Measurements from ENCODE around the gene GRIP2.

The GRIP2 gene

GRCh38 chr3:14561051-14561960 lies 21.2 kb upstream of the GRIP2 start:
- no peak for DNase-seq (ENCODE audit: low read depth in 2 of 2)

DNA sequence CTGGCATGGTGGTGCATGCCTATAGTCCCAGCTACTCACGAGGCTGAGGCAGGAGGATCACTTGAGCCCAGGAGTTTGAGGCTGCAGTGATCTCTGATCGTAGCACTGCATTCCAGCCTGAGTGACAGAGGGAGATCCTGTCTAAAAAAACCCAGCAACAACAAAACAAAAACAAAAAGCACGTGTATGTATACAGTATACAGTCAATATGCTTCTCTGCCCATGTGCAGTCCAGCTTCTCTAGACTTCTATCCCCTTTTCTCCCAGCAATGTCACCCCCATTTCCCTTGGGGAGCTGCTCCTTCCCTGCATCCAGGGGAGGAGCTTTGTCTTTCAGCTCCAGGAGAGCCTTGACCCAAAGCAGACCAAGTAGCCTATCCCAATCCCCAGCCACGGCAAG lies 20.0 kb upstream of the GRIP2 start:
- DNase-seq (ENCODE audit: low read depth in 2 of 2), result no peak

GRCh38 chr3:14558029-14558428 lies 17.9 kb upstream of the GRIP2 start:
- no peak for DNase-seq (ENCODE audit: low read depth in 2 of 2)

GRCh38 chr3:14555835-14556234 lies 15.7 kb upstream of the GRIP2 start:
- no peak for DNase-seq (ENCODE audit: low read depth in 2 of 2)

DNA sequence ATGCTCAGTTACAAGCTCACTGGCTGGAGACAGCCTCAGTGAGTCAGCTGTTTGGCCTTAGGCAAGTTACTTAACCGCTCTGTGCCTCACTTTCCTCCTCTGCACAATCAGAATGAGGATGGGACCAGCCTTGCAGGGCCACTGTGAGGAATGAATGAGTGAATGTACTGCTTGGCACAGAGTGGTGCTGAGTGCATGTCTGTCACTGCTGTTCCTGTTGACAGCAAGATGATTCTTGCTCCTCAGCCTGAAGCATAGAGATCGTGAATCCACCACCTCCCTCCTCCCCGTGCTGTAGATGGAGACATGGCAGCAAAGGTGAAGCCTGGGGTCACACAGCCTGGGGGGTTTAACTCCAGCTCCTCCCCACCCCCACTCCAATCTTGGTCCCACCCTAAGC lies 14.6 kb upstream of the GRIP2 start:
- no peak for DNase-seq (ENCODE audit: low read depth in 2 of 2)

- no peak for DNase-seq (ENCODE audit: low read depth in 2 of 2)
Observed at GRCh38 chr3:14553871-14554270, 13.7 kb upstream of the GRIP2 start.

DNA sequence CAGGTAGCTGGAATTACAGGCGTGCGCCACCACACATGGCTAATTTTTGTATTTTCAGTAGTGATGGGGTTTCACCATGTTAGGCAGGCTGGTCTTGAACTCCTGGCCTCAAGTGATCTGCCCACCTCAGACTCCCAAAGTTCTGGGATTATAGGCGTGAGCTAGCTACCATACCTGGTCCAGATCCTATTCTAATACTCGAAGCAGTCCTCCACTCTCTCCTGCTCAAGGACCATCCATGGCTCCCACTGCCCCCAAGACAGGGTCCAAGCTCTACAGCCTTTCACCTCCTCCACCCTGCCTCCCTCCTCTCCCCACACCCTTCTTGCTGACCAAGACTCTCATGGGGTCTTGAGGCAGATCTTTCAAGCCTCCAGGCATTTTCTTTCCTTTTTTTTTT lies 12.6 kb upstream of the GRIP2 start:
- no peak for DNase-seq (ENCODE audit: low read depth in 2 of 2)

- DNase-seq (ENCODE audit: low read depth in 2 of 2), result no peak
Observed at GRCh38 chr3:14552041-14552648, 12.0 kb upstream of the GRIP2 start.

- no peak for DNase-seq (ENCODE audit: low read depth in 2 of 2)
Observed at GRCh38 chr3:14550651-14551611, 10.8 kb upstream of the GRIP2 start.

DNA sequence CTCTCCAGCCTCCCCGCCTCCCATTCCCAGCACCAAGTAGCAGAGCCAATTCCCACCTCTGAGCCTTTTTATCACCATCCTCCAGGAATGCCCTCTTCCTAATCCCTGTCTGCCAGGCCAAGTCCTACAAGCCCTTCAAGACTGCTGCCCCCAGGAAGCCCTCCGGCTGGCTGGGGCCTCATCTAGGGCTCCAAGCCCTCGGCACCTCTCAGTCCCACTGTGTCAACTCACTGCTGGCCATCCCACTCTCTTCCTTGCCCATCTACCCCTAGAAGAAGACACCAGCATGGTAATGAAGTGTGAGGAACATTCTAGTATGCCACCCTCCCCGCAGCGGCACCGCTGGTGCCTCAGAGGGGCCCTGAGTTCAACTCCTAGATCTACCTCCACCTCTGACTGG lies 10.0 kb upstream of the GRIP2 start:
- no peak for DNase-seq (ENCODE audit: low read depth in 2 of 2)

- no peak for DNase-seq (ENCODE audit: low read depth in 2 of 2)
Observed at GRCh38 chr3:14549256-14549919, 9.2 kb upstream of the GRIP2 start.

DNA sequence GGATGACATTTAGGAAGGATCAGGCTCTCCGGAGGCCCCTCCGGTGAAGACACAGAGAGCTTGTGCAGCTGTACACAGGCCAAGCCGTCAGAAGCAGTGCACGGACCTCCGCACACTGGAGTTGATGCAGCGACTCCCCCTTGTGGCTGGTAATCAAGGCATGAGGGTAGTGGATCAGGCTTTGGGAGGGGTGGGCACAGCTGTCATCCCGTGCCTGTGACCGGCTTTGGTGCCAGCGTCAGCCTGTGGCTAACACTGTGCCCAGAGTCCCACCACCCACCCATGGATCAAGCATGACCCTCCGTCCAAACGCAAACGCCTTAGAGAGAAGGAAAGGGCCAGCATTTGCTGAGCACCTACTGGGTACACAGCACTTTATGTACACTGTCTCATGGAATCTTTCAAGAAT lies 8.2 kb upstream of the GRIP2 start:
- DNase-seq (ENCODE audit: low read depth in 2 of 2), result peak in 1 of 2 donors; percentile 30

GRCh38 chr3:14547693-14548092 lies 7.6 kb upstream of the GRIP2 start:
- DNase-seq (ENCODE audit: low read depth in 2 of 2), result no peak

GRCh38 chr3:14546041-14546440 lies 5.9 kb upstream of the GRIP2 start:
- DNase-seq (ENCODE audit: low read depth in 2 of 2), result no peak

- no peak for DNase-seq (ENCODE audit: low read depth in 2 of 2)
Observed at GRCh38 chr3:14545251-14545635, 5.1 kb upstream of the GRIP2 start.

GRCh38 chr3:14544282-14545250 lies 4.4 kb upstream of the GRIP2 start:
- no peak for DNase-seq (ENCODE audit: low read depth in 2 of 2)

DNA sequence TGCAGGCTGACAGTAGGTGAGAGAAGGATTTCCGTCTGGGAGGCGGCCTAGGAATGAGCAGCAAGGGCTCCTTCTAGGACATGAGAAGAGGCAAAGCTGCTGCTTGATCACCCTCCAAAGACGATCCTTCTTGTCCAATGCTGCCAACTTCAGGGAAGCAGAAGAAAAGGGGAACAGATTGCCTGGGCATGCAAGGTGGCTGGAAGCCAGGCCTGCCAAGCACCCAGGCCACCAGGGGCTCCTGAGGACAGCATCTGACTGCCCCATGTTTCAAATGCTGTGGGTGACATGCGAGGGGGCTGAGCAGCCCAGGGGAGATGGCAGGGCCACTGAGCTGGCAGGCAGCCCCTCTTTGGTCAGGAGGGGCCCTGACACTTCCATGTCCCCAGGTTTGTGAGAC lies 3.3 kb upstream of the GRIP2 start:
- no peak for DNase-seq (ENCODE audit: low read depth in 2 of 2)

DNA sequence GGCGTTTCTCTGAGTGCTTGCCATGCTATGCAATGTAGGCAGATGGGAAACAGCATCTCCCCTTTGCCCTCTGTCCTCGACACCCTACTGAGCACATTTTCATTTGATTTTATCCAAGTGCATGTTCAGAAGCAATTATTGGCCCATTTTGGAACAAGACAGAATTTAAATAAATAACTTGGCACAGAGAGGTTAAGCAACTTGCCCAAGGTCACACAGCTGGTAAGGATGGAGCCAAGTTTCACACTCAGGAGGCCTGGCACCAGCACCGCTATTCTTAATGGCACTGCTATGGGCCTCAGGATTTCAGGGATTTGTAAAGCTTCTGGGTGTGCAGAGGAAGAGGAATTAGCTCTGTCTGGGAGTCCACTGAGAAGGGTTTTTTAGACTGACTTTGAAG lies 2.5 kb upstream of the GRIP2 start:
- no peak for DNase-seq (ENCODE audit: low read depth in 2 of 2)

DNA sequence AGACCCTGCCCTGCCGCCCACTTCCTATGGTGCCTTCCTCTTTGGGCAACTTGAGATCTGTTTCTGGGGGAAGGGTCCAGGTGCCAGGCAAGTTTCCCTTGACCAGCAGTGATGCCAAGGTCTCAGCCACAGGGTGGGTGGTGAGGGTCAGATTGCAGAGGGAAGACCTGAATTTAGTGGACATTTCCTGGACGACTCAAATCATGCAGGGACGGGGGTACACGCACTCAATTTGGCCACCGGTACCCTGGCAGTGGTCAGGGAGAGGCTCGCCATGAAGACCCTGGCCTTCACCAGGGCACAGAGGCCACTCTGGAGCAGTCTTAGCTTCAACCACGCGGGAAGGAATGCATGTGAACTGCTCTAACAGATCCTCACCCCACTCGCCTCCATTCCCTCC lies 1.5 kb upstream of the GRIP2 start:
- no peak for DNase-seq (ENCODE audit: low read depth in 2 of 2)

DNA sequence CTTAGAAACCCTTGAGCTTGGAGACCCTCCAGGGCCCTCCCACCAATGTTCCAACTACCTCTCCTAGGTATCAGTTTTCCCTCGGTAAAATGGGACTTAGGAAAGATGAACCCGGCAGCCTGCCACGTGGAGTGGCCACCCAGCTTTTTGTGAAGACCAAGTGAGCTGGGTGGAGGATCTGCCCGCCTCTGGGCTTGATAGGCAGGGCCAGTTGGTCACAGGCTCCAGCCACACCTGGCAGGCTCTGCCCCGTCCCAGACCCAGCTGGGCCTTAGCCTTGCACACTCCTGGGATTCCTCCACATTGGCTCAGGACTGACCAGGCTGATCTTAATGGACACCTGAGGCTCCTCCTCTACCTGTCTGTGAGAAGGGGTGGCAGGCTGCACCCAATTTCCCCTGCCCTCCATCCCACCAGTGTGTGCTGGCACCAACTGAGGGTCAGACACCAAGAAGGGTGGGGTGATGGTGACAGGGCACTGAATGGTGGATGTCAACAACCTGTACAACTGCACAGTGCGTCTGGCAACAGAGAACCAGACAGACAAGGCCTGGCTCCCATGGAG lies 761 bp upstream of the GRIP2 start:
- no peak for DNase-seq (ENCODE audit: low read depth in 2 of 2)

Data from stimulated activated CD4-positive, alpha-beta T cell treated with anti-CD3 and anti-CD28 coated beads, Interleukin-15, amount 100 ng/mL, for 48 hours (primary cell).